ENCODE data around the gene XYLB.

Gene XYLB

DNA sequence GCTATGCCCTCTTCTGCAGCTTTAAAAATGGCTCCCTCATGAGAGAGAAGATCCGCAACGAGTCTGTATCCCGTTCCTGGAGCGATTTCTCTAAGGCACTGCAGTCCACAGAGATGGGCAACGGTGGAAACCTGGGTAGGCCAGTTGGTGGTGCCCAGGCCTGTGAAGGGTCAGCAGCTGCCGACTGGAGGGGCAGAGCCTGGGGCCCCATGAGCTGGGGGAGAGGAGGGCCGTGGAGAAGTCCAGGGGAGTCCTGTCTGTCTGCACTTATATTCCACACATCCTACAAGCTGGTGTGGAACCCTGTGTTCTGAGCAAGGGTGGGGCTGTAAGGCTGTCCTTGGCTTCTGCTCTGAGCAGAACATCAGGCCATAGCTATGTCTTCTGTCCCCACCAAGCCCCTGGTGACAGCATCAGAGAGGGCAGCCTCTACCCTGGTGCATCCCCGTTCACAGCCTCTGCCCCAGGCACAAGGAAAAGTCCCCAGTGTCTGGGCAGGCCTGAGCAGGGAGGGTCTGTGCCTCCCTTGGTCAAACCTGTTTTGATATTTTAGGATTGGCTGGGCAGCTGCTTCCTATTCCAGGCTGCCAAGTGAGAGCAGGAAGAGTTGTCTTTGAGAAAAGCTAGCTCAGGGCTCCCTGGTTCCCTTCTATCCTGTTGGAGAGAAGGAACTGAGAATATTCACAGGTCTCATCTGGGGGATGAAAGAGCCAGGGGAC is 29.7 kb downstream of the XYLB start:
- ChIA-PET CTCF (interaction anchor here (0.7 to 2.3 kb wide), 4 partner anchors 15 to 41 kb away, joined by 3 to 7 read pairs (median 3); partner anchors contain the start of gene XYLB), POLR2A (no interaction called here)
- TF ChIP-seq, protein P1, sequence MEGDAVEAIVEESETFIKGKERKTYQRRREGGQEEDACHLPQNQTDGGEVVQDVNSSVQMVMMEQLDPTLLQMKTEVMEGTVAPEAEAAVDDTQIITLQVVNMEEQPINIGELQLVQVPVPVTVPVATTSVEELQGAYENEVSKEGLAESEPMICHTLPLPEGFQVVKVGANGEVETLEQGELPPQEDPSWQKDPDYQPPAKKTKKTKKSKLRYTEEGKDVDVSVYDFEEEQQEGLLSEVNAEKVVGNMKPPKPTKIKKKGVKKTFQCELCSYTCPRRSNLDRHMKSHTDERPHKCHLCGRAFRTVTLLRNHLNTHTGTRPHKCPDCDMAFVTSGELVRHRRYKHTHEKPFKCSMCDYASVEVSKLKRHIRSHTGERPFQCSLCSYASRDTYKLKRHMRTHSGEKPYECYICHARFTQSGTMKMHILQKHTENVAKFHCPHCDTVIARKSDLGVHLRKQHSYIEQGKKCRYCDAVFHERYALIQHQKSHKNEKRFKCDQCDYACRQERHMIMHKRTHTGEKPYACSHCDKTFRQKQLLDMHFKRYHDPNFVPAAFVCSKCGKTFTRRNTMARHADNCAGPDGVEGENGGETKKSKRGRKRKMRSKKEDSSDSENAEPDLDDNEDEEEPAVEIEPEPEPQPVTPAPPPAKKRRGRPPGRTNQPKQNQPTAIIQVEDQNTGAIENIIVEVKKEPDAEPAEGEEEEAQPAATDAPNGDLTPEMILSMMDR (IDR thresholded peaks at IDR 0.05; ENCODE audit: control extremely low read depth, extremely low read depth, low read depth, missing control alignments) = no peak
- no peak for DNase-seq (ENCODE audit: extremely low spot score)

DNA sequence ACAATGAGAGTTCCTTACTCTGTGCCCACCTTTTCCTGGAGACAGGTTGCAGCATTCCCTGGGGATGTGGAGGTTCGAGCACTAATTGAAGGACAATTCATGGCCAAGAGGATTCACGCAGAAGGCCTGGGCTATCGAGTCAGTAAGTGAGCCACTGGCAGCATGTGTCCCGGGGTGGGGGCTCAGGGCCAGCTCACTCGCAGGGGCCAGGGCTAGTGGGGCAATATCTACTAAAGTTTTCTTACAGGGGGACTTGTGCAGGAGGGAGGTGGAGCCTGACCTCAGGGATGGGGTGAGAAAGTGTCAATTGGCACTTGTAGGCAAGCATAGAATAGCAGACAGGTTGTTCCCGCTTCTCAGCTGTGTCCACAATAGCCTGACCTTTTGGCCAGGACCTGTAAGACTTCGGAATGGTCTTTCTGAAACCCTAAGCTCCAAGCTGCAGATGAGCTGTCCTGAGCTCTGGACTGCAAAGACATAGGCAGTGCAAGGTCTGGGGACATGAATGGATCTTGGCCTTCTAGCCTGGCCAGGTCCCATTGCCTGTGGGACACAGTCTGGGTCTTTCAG is 32.7 kb downstream of the XYLB start:
- DNase-seq (ENCODE audit: extremely low spot score) = no peak
- ChIA-PET CTCF (interaction anchor here (1.1 to 1.5 kb wide), 4 partner anchors 21 to 412 kb away, joined by 3 read pairs; no protein-coding TSS in a partner anchor), POLR2A (no interaction called here)
- TF ChIP-seq, protein P1 (IDR thresholded peaks at IDR 0.05; ENCODE audit: control extremely low read depth, extremely low read depth, low read depth, missing control alignments) = no peak

DNA sequence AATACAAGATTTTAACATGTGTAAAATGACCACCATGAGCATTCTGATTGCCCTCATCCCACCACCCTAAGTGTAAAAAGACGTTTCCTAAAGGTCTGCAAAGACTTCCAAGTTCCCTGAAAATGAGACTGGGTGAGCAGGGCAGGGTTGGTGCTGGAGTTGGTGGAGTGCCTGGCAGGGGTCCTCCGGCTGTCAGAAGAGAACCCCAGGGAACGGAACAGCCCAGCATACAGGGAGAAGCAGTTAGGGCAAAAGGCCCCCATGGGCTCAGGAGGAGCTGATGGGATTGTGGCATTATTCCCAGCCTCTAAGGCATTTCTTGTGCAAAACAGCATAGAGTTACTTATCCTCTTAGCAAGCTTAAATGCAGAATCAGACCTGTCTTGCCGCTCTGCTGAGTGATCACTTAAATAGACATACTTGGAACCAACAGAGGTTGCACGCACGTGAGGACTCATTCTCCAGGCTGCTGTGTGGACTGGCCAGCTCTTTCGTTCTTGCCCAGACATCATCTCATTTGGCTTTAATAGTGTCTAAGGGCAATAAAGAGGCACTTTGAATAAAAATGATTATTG is 36.0 kb downstream of the XYLB start:
- TF ChIP-seq, protein P1 (IDR thresholded peaks at IDR 0.05; ENCODE audit: control extremely low read depth, extremely low read depth, low read depth, missing control alignments) = no peak
- CTCF ChIA-PET = interaction anchor here (1.4 to 1.5 kb wide), 2 partner anchors 32 to 36 kb away, joined by 4 read pairs; partner anchors contain the start of gene XYLB
- DNase-seq (ENCODE audit: extremely low spot score) = no peak
- POLR2A ChIA-PET = no interaction called here

DNA sequence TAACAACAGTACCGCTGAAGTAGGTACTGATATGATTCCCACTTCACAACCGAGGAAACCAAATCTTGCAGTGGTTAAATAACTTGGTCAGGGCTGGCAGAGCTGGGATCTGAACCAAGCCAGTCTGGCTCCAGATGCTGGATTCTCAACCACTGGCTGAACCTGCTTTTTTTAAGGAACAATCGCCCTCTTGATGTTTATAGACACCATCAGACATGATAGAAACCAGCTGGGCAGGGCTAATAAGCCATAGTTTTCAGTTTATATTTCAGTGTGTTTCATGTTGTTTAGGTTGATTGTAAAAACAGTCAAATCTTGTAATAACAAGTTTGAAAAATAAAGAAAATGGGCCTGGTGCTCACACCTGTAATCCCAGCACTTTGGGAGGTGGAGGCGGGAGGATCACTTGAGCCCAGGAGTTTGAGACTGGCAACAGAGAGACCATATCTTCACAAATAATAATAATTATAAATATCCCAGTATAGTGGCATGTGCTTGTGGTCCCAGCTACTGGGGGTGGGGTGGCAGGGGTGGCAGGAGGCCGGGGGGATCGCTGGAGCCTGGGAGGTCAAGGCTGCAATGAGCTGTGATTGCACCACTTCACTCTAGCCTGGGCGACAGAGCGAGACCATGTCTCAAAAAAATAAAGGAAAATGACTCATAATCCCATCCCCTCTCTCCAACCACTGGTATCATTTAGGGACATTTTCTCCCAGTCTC is 36.7 kb downstream of the XYLB start:
- TF ChIP-seq, protein P1 (IDR thresholded peaks at IDR 0.05; ENCODE audit: control extremely low read depth, extremely low read depth, low read depth, missing control alignments) = no peak
- POLR2A ChIA-PET = no interaction called here
- CTCF ChIA-PET = interaction anchor here (0.9 to 1.5 kb wide), 3 partner anchors 32 to 266 kb away, joined by 3 to 4 read pairs (median 4); partner anchors contain the start of gene XYLB
- no peak for DNase-seq (ENCODE audit: extremely low spot score)

DNA sequence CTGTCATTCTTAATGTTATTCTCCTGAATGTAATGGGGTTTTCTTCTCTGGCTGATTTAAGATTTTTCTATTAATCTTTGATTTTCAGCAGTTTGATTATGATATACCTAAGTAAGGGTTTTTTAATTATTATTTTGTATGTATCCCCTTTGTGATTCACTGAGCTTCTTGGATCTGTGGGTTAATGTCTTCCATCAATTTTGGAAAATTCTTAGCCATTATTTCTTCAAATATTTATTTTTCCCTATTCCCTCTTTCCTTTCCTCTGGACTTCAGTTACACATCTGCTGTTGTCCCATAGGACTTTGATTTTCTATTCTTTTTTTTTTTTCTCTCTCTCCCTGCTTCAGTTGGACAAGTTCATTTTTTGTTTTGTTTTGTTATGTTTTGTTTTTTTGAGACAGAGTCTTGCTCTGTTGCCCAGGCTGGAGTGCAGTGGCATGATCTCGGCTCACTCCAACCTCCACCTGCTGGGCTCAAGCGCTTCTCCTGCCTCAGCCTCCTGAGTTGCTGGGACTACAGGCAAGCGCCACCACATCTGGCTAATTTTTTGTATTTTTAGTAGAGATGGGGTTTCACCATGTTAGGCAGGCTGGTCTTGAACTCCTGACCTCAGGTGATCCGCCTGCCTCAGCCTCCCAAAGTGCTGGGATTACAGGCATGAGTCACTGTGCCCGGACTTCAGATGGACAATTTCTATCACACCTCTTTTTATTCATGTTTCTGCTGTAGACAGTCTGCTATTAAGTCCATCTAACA is 40.6 kb downstream of the XYLB start:
- TF ChIP-seq, protein P1 (IDR thresholded peaks at IDR 0.05; ENCODE audit: control extremely low read depth, extremely low read depth, low read depth, missing control alignments) = no peak
- ChIA-PET POLR2A (no interaction called here), CTCF (no interaction called here)
- no peak for DNase-seq (ENCODE audit: extremely low spot score)

DNA sequence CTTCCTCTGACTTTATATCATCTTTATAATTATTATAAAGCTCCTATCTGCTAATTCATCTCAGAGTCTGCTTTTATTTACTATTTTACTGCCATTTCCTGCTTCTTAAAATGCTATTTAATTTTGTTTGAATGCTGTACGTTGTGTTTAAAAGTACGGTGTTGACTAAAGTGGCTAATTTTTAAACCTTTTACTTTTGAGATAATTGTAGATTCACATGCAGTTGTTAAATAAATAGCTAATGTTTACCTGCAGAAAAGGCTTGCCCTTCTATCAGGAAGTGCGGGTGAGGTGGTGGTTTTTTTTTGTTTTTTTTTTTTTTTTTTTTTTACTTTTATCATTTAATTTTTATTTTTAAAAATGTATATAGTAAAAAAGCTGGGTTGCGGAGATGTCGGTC is 41.3 kb downstream of the XYLB start:
- TF ChIP-seq, protein P1 (IDR thresholded peaks at IDR 0.05; ENCODE audit: control extremely low read depth, extremely low read depth, low read depth, missing control alignments) = no peak
- ChIA-PET CTCF (no interaction called here), POLR2A (no interaction called here)
- DNase-seq (ENCODE audit: extremely low spot score) = no peak

Measured in GM10248 (cell line).